Mucosa of descending colon (tissue), 3 donors: ENCODE measurements around the gene TEX48. TPM values are rescaled to one million over a fixed set of nuclear protein-coding genes. Genes with fewer than 3 reads are reported as not detected.

Experiments used
- ATAC-seq: fragments of 200-7000 bp; cut with Tn5 transposase; one replicate; pipeline ENCODE4 v1.9.1; 2020; ENCODE audit warnings: mild to moderate bottlenecking, moderate library complexity
- DNase-seq, 3 donors: peaks; one replicate each; pipeline ENCODE4 v3.0.0-alpha.2; 2020
- H3K36me3 ChIP-seq: fragments of 200-600 bp; one replicate; pipeline ENCODE4 v1.8.0; 2021; ENCODE audit warnings: low read depth, mild to moderate bottlenecking
- H3K4me1 ChIP-seq: fragments of 200-600 bp; one replicate; pipeline ENCODE4 v1.8.0; 2021; ENCODE audit warnings: low read depth, mild to moderate bottlenecking
- H3K4me3 ChIP-seq: fragments of 200-600 bp; one replicate; pipeline ENCODE4 v1.8.0; 2021; ENCODE audit warnings: mild to moderate bottlenecking
- H3K9me3 ChIP-seq: fragments of 200-600 bp; one replicate; pipeline ENCODE4 v1.8.0; 2021; ENCODE audit warnings: mild to moderate bottlenecking
- intact Hi-C, 2 donors: fragments of 100-400 bp; cut with DNase I in 1 of 2; cut with micrococcal nuclease in 1 of 2; formaldehyde crosslinking; loops; one replicate each; pipeline versions ENCODE4 v1.11.0 to v1.11.1; 2022; cut with DNase I, micrococcal nuclease
- total RNA-seq, 3 donors: library from RNA; stranded (reverse); fragmentation: NEBNext Ultra II Directional in 2 of 3; extraction: Animal tissue kit (Norgen Biotek cat#: 25700) in 2 of 3; gene quantifications; one replicate each; pipeline versions ENCODE4 v1.2.1 to v1.2.4, GENCODE V29; 2021 to 2023
- TF ChIP-seq, protein P1 (sequence below): fragments of 200-600 bp; IDR thresholded peaks from one replicate; pipeline ENCODE4 v1.8.0; 2022; ENCODE audit warnings: antibody characterized with exemption, mild to moderate bottlenecking
- donor health status: DM: no; HTN: no; CAD: no; lungs with moderate emphysema.
- donor health status: DM: no; HTN: no; CAD: no.
- donor health status: DM: no; HTN: yes; CAD: no.

TEX48 gene
- total RNA-seq, 3 donors from 2014 or later = not detected

GRCh38 chr9:114693248-114693855 is 11.4 kb upstream of the TEX48 start:
- TF ChIP-seq, protein P1, sequence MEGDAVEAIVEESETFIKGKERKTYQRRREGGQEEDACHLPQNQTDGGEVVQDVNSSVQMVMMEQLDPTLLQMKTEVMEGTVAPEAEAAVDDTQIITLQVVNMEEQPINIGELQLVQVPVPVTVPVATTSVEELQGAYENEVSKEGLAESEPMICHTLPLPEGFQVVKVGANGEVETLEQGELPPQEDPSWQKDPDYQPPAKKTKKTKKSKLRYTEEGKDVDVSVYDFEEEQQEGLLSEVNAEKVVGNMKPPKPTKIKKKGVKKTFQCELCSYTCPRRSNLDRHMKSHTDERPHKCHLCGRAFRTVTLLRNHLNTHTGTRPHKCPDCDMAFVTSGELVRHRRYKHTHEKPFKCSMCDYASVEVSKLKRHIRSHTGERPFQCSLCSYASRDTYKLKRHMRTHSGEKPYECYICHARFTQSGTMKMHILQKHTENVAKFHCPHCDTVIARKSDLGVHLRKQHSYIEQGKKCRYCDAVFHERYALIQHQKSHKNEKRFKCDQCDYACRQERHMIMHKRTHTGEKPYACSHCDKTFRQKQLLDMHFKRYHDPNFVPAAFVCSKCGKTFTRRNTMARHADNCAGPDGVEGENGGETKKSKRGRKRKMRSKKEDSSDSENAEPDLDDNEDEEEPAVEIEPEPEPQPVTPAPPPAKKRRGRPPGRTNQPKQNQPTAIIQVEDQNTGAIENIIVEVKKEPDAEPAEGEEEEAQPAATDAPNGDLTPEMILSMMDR = no peak
- intact Hi-C loops = no loop called here
- no peaks in the 10 kb centered on the region for H3K36me3 ChIP-seq
- H3K4me3 ChIP-seq = no peak overlapping the region
- no peak for DNase-seq
- no peaks in the 10 kb centered on the region for H3K9me3 ChIP-seq
- peaks cover 5% of the 10 kb centered on the region for H3K4me1 ChIP-seq
- peak; percentile 79 for ATAC-seq

DNA sequence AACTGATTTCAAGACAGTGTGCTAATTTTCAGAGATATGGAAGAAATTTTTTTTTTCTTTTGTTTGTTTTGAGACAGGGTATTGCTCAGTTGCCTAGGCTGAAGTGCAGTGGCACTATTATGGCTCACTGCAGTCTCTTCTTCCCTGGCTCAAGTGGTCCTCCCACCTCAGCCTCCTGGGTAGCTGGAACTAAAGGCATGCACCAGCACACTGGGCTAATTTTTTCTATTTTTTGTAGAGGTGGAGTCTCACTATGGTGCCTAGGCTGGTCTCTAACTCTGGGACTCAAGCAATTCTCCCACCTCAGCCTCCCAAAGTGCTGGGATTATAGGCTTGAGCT is 9.9 kb upstream of the TEX48 start:
- intact Hi-C loops = no loop called here
- H3K9me3 ChIP-seq = no peaks in the 10 kb centered on the region
- H3K4me3 ChIP-seq = no peak overlapping the region
- no peak for DNase-seq
- no peaks in the 10 kb centered on the region for H3K36me3 ChIP-seq
- TF ChIP-seq, protein P1 = no peak
- H3K4me1 ChIP-seq = peaks cover 5% of the 10 kb centered on the region
- no peak for ATAC-seq

- intact Hi-C loops = no loop called here
- H3K36me3 ChIP-seq = no peaks in the 10 kb centered on the region
- H3K4me3 ChIP-seq = no peak overlapping the region
- TF ChIP-seq, protein P1 = no peak
- DNase-seq (no peak), ATAC-seq (peak; percentile 31)
- peaks cover 5% of the 10 kb centered on the region for H3K4me1 ChIP-seq
- H3K9me3 ChIP-seq = no peaks in the 10 kb centered on the region
Measured at GRCh38 chr9:114691046-114691955, 9.3 kb upstream of the TEX48 start.

- Histone ChIP-seq H3K9me3 (no peaks in the 10 kb centered on the region), H3K36me3 (no peaks in the 10 kb centered on the region), H3K4me1 (peaks cover 5% of the 10 kb centered on the region), H3K4me3 (no peak overlapping the region)
- no peak for DNase-seq
- TF ChIP-seq, protein P1 = no peak
- no peak for ATAC-seq
- intact Hi-C loops = no loop called here
Measured at GRCh38 chr9:114690308-114690707, 8.3 kb upstream of the TEX48 start.

DNA sequence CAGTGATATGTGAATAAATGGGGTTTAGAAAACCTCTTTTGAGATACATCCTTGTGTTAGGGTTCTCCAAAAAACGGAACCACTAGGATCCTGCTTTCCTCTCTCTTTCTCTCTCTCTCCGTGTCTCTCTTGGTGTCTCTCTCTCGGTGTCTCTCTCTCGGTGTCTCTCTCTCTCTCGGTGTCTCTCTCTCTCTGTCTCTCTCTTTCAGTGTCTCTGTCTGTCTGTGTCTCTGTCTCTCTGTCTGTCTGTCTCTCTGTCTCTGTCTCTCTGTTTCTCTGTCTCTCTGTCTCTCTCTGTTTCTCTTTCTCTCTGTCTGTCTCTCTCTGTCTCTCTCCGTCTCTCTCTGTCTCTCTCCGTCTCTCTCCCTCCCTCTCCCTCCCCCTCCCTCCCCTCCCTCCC is 7.8 kb upstream of the TEX48 start:
- Histone ChIP-seq H3K9me3 (no peaks in the 10 kb centered on the region), H3K4me3 (no peak overlapping the region), H3K36me3 (no peaks in the 10 kb centered on the region), H3K4me1 (peaks cover 5% of the 10 kb centered on the region)
- DNase-seq (no peak), ATAC-seq (no peak)
- intact Hi-C loops = loop anchor here in 1 of 2 donors (10.0 kb wide), 1 partner anchor 225 kb away; no protein-coding TSS in a partner anchor
- TF ChIP-seq, protein P1 = no peak
